GM19238 (cell line): Measurements from ENCODE around the gene TMEM38B.
A peak's percentile ranks its signal among the peaks of the same experiment; 100 is the strongest.

Experiments
- DNase-seq: peaks from one replicate; pipeline ENCODE4 v3.0.0; 2011; ENCODE audit warnings: low spot score; ENCODE audit not compliant: insufficient read length

Gene TMEM38B, protein sequence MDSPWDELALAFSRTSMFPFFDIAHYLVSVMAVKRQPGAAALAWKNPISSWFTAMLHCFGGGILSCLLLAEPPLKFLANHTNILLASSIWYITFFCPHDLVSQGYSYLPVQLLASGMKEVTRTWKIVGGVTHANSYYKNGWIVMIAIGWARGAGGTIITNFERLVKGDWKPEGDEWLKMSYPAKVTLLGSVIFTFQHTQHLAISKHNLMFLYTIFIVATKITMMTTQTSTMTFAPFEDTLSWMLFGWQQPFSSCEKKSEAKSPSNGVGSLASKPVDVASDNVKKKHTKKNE

DNA sequence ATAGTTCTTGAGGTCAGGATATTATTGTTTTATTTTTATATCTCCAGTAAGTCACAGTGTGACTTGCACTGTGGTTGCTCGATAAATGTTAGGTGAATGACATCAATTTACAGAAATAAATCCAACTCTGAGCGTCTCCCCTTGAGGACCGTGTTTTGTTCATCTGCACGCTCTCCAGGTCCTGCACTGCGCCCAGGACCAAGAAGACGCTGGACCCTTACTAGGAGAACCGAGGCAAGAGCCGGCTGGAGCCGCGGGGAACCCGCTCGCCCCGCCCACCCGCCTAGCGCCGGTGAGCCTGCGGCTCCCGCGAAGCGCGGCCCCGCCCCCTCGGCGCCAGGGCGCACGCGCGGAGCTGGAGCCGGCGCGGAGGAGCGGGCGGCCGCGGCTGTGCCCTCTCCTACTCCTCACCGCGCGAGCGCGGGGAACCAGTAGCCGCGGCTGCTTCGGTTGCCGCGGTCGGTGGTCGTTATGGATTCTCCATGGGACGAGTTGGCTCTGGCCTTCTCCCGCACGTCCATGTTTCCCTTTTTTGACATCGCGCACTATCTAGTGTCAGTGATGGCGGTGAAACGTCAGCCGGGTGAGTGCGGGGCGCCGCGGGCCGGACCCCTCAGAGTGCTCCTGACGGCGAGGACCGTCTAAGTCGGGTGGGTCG is at the start of gene TMEM38B:
Gene TMEM38B (plus strand): TSS at position 352 of the 658 bp plus-strand sequence. CDS start 120 bp downstream, at position 472.
- DNase-seq: peak; percentile 84

DNA sequence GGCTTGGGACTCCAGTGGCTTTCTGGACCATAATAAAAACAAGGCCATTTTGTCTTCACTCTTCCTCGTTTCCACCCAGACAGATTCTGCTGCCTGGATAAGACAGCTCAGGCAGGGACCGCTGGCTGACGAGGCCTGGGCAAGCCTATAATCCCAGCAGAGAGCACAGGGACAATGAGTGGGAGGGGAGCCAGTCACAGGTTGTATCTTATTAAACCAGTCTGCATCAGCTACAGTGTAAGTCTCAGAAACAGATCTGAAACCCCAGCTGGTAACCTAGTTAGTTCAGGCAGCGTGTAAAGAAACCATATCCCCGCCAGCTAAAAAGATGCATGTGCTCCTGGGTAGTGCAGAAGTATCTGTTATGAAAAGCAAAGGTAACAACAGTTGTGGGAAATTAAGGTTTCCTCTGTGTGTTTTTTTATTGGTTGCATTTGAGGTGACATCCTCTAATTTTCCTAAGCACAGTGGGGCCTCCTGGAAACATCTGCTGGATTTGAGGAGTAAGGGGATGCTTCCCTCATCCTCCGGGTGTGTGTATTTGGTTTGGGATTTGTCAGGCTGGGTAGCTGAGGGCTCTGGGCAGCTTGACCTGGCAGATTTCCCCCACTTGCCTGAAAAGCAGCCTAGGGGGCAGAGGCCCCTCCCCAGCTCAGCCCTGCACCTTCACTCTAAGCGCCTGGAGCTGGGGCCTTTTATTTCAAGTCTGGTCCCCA is 47.3 kb upstream of the TMEM38B start:
- DNase-seq: no peak

GRCh38 chr9:105647595-105648349 is 46.6 kb upstream of the TMEM38B start:
- DNase-seq: no peak

DNA sequence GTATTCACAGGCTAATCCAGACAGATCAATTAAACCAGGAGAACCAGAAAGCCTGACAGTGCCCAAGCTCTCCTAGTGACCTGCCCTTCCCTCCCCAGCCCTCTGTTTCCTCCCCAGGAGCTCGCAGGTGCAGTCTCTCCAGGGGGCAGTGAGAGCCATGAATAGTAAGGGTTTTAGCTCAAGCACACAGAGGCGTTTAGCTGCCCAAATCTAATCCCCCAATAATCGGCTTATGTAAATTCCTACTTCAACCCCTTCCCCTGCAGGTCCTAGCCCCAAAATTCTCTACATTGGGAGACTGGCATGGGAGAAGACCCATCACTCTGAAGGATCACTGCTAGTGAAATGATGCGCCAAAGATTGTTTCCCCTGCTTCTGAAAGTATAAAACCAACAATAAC is 42.5 kb upstream of the TMEM38B start:
- no peak for DNase-seq

DNA sequence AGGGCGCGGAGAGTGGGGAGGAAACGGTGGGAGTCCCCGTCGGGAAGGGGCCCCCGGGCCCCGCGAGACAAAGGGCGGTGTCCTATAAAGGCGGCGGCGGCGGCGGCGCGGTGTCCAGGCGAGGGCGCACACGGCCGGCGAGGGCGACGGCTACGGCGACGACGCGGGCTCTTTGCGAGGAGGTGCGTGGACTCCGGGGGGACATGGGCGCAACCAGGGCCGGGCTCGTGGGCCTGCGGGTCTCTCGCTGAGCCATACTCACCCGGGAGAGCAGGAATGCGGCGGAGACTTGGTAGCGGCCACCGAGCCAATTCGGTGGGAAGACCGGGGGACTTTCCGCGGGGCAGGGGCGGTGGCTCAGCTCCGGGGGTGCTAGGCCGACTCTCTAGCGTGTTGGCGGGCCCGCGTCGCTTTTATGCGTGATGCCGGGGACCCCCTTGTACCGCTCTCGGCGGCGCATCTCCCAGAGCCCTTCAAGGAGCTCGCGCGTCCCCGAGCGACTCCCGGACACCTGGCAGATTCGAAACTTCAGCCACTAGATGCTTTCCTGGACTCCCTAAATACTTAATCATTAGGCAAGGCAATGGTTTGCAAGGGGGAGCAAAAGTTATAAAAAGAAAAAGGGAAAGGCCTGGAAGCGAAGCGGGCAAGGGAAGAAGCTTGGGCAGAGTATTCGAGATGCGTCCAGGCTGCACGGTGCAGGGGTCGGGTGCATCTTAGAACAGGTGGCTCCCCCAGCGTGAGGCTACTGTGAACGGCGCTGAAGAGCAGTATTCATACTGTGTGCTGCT is 38.0 kb upstream of the TMEM38B start:
- DNase-seq: peak; percentile 28

DNA sequence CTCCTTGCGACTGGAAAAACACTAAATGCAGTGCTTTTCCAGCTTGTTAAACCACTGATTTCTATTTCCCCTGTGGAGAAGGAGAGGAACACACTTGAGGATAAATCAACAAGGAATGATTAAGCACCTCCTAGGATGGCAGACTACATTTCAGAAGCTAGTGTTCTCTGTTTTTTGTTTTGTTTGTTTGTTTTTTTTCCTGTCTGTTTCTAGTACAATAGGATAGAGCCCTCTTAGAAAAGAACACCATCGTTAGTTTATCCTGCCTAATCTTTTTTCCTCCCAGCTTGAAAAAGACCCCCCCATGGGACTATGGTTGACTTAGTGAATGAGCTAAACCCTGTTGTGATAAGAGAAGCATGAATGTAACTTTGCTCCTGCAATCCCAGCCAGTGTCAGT is 36.0 kb upstream of the TMEM38B start:
- no peak for DNase-seq

DNA sequence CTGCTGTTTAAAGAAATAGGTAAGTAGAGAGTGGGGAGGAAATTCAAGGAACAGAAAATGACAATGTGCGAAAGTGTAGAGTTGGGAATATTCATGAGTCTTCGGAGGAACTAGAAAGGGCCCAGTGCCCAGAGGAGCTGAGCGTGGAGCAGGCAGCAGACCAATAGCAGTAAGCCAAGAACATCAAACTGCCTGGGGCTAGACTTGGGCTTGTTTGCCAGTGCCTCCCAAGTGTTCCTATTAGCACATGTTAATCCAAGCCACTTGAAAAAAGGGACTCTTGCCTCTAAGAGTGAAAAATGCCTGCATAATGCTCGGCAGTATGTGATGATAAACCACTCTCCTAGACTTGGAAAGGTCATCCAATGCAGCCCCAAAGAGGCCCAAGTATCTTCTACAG is 33.3 kb upstream of the TMEM38B start:
- DNase-seq: no peak

- DNase-seq: peak; percentile 19
These were observed 31.9 kb upstream of the TMEM38B start, which contains the start of gene TAL2 for GRCh38 chr9:105662184-105663104. TAL2 (plus strand) TSS chr9:105662457; CDS start chr9:105662497, 40 bp downstream.

DNA sequence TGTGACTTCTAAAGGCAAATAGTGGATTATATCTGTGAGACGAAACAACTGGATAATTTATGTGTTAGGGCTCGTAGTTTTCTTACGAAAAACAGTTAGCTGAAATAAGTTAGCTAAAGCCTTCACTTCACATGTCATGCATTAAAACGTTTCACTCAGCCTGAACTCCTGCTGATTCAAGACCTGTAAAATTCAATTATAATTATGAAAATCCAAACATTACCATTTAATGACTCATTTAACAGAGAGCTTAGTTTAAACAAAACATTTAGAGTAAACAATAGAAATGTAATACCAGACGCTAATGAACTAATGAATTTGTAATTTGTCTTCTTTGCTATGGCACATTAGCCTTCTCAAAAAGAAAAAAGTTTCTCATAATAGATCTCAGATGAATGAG is 30.4 kb upstream of the TMEM38B start:
- no peak for DNase-seq

GRCh38 chr9:105667867-105668266 is 26.5 kb upstream of the TMEM38B start:
- no peak for DNase-seq

GRCh38 chr9:105670315-105670714 is 24.0 kb upstream of the TMEM38B start:
- DNase-seq: no peak

DNA sequence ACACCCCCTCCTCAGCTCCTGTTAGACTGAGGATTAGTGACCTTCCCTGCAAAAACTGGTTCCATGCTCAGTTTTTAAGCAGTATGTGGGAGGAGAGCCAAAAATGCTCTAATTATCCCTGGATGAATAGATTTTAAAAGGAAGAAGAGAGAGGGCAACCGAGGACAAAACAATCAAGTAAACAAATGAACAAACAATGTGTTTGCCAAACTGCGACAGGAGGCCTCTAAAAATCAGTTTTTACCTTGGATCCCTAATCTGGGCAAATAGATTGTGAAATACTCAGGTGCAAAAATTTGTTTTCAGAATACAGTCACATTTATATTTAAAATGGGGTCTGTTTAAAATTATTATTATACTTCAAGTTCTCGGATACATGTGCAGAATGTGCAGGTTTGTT is 23.6 kb upstream of the TMEM38B start:
- DNase-seq: no peak

GRCh38 chr9:105672711-105673234 is 21.6 kb upstream of the TMEM38B start:
- no peak for DNase-seq

GRCh38 chr9:105673850-105674387 is 20.4 kb upstream of the TMEM38B start:
- no peak for DNase-seq

DNA sequence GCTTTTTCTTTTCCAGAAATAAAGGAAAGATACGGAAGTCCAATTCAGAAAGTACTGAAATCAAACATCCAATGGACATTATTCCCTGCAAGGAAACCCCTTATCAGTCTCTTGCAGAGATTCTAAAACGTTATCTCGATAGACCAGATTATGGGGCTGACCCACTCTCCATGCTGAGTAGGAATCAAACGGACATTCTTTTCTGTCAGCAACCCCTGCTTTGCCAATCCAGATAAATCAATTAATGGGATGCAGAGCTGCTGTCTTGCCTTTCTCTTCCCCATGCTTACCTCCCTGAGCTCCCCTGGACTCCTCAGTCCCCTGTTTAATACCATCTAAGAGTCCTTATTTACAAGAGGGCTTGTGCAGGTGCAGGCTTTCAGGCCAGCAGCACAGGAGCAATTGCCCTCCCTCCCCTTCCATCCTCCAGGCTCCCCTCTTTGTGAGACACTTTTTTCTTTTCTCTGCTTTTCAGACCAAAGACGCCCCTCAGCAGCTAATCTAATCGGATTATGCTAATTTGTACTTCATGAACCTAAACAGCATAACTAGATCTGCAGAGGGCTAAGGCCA is 17.9 kb upstream of the TMEM38B start:
- no peak for DNase-seq

- no peak for DNase-seq
These were observed 16.2 kb upstream of the TMEM38B start for GRCh38 chr9:105678163-105678562.

GRCh38 chr9:105678781-105679180 is 15.6 kb upstream of the TMEM38B start:
- no peak for DNase-seq

GRCh38 chr9:105679257-105680022 is 14.9 kb upstream of the TMEM38B start:
- no peak for DNase-seq
